NCI-H2196 (cell line): ENCODE data around the gene FUOM.
"Not testable (repeated sequence)": the region's sequence is repeated elsewhere in the genome, so short reads cannot be mapped to it uniquely, and the experiment has no call there.

Source experiments
- DNase-seq: peaks from one replicate; lab custom pipeline; 2025; ENCODE audit not compliant: unreplicated experiment; lab: John Stamatoyannopoulos, UW

Gene FUOM

GRCh38 chr10:133335246-133336117, 22.3 kb downstream of the FUOM start:
- peak; percentile 5 for DNase-seq

DNA sequence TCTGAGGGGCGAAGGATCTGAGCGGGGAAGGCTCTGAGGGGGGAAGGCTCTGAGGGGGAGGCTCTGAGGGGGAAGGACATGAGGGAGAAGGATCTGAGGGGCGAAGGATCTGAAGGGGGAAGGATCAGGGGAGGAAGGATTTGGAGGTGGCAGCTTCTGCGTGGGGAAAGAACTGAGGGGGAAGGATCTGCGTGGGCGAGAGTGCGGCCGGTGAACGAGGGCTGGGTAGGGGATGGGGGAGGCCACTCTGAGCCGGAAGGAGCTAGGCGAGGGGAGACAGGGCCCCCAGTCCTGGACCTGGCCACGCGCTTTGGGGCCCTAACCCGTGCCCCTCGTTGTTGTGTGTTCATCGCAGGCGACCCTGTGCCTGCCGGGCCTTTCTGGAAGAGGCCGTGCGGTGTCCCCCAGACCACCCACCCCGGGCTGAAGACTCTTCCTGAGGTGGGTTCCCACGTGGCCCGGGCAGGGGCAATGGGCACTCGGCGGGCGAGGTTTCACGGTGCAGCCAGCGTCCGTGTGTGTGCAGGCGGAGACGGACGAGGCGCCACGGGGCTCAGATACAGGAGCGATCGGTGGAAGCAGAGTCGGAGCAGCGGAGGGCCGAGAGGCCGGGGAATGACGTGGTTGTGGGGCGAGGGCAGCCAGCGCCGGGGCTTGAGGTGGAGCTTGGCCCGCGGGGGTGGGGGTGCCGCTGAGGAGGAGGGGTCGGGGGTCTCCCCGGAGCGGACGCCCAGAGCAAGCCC, 23.1 kb downstream of the FUOM start:
- no peak for DNase-seq

DNA sequence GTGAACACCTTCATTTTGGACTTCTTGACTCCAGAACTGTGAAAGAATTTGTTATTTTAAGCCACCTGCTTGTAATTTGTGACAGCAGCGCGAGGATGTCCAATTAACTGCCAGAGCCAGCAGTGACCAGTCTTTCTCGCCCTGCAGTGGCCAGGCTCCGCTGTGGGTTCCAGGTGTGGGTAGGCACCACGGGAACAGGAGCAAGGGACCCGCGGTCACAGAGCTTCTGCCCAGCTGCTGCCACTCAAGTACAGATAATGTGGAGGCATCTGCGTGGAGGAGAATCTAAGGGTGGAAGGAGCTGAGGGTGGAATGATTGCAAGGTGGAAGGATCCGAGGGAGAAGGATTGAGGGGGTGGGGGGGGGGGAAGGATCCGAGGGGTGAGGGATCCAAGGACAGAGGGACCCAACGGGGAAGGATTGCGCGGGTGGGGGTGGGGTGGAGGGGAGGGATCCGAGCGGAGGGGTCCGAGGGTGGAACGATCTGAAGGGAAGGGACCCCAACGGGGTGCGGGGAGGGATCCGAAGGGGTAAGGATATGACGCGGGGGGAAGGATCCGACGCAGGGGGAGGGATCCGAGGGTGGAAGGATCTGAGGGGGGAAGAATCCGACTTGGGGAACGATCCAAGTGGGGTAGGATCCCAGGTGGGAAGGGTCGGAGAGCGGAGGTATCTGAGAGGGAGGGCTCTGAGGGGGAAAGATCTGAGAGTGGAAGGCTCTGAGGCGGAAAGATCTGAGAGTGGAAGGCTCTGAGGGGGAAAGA, 24.7 kb downstream of the FUOM start:
- no peak for DNase-seq

DNA sequence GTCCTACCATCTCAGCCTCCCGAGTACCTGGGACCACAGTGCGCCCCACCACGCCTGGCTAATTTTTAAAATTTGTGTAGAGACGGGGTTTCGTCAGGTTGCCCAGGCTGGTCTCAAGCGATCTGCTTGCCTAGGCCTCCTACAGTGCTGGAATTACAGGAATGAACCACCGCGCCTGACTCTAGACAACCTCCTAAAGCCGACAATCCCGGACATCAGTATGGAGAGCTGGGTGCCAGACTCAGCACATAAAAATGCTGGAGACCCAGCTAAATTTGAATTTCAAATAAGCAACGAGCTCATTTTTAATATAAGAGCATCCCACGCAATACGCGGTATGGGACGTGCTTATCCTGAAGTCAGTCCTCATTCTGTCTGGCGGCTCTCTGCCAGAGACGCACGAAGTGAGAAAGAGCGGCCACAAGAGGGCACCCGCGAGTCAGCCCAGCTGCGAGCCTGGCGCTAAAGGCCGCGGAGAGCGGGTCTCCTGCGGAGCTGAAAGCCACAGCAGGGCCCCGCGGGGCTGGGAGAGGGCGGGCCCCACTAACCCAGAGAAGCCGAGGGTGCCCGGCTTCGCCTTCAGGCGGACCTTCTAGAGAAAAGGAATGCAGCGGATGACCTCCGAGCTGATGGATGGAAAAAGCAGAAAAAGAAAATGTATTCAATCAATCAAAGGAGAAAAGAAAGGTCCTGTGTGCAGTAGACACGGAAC, 28.2 kb downstream of the FUOM start:
- peak; percentile 74 for DNase-seq

- no peak for DNase-seq
Observed at GRCh38 chr10:133328358-133329343, 29.2 kb downstream of the FUOM start.

DNA sequence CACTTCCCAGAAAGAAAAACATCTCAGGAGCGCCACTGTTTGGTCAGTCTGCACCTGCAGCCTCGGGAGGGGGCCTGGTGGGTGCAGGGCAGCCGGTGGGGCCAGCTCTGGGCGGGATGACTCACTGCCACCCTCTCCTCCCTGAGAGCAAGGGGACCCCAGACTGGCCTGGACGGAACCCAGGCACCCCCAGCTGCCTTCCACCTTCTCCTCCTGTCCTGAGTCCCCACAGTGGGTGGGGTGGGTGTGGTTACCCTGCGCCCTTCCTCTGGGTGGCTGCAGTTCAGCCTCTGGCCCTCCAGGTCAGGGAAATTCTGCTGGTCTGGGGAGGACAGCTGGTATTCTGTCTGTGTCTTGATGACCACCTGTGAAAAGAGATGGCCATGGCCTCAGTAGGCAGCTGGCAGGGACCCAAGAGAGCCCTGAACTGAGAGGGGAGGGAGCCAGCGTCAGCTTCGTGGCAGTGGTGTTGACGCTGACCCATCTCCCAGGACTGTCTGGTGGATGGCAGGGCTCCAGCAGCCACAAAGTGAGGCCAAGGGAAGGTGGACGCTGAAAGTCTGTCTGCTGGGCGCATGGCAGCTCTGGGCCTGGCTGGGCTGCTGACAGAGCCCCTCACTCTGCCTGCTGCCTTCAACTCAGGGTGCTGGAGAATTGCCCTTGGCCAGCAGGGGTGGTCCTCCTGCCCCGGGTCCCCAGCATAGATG, 30.0 kb downstream of the FUOM start:
- peak; percentile 34 for DNase-seq

GRCh38 chr10:133326745-133327650, 30.8 kb downstream of the FUOM start:
- DNase-seq = peak; percentile 34

DNA sequence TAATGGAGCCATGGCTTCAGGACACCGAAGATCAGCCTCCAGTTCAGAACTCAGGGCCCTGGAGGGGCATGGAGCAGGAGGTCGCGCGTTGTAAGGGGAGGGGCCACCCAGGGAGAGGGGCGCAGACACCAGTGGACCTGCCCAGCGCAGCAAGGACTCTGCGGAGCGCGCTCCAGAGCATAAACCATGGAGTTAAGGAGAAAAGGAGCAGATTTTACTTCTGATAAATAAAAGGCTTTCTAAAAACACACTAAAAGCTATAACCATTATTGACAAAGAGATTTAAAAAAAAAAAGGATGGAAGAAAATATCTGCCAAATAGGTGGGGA, 31.6 kb downstream of the FUOM start:
- DNase-seq = no peak

DNA sequence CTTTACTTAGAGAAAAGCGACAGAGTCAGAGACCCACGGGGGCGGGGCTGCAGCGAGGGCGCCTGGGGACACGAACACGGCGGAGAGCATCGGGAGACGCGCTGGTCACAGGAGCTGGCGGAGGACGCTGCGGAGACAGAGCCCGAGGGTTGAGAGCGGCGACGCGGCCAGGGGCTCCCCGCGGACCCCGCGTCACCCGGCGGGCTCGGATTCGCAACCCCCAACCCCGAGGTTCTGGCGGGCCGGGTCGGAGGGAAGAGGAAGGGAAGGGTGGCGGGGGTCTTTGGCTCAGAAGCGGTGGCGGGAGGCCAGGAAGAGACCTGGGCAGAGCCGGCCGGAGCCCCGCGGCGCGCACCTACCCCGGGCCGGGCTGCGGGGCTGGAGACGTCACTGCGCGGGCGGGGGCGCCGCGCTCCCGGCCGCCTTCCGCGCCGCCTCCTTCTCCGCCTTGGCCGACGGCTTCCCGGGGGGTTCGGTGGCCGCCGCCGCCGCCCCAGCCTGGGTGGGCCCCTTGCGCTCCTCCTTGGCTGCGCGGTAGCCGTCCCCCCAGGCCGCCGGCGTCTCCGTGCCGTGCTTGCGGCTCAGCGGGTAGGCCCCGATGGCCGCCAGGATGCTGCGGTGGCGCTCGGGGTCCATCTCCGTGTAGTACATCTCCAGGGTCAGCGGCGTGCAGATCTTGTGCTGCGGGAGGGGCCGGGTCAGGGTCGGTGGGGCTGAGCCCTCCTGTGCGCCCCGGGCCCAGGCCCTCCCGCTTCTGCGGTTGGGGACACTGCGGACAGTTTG, 32.2 kb downstream of the FUOM start:
- peak; percentile 3 for DNase-seq

GRCh38 chr10:133324857-133325260, 33.0 kb downstream of the FUOM start:
- DNase-seq = no peak

DNA sequence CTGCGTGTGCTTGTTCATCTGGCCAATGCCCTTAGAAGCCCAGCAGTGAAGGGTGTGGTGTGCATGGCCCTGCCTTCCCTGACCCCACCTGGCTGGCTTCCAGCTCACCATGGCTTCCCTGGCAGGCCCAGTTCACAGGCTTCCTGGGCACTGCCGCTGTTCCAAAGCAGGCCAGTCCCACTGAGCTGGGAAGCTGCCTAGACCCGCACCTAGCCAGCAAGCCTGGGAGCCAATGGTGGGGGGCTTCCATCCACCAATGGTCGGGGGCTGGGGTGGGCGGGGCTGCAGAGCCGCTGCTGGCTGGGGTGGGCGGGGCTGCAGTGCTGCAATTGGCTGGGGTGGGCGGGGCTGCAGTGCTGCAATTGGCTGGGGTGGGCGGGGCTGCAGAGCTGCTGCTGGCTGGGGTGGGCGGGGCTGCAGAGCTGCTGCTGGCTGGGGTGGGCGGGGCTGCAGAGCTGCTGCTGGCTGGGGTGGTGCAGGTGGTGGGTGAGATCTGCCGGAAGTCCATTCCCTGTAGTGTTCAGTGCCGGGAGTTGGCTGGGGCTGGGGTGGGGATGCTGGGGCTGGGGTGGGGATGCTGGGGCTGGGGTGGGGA, 33.5 kb downstream of the FUOM start:
- DNase-seq = peak; percentile 69

DNA sequence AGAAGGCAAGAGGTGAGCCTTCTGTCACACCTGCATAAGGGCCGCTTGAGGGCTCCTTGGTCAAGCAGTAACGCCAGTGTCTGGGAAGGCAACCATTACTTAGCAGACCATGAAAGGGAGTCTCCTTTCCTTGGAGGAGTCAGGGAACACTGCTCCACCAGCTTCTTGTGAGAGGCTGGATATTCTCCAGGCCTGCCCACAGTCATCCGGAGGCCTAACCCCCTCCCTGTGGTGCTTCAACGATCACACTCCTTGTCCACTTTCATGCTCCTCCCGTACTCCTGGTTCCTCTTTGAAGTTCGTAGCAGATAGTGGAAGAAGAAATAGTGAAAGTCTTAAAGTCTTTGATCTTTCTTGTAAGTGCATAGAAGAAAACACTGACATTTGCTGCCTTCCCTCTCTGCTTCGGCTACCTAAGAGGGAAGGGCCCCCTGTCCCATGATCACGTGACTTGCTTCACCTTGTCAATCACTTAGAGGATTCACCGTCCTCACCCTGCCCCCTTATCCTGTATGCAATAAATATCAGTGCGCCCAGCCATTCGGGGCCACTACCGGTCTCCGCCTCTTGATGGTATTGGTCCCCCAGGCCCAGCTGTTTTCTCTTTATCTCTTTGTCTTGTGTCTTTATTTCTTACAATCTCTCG, 35.6 kb downstream of the FUOM start:
- not testable (repeated sequence) for DNase-seq

- DNase-seq = not testable (repeated sequence)
Observed at GRCh38 chr10:133320852-133321422, 36.9 kb downstream of the FUOM start.

GRCh38 chr10:133318494-133319127, 39.2 kb downstream of the FUOM start:
- peak; percentile 64 for DNase-seq

DNA sequence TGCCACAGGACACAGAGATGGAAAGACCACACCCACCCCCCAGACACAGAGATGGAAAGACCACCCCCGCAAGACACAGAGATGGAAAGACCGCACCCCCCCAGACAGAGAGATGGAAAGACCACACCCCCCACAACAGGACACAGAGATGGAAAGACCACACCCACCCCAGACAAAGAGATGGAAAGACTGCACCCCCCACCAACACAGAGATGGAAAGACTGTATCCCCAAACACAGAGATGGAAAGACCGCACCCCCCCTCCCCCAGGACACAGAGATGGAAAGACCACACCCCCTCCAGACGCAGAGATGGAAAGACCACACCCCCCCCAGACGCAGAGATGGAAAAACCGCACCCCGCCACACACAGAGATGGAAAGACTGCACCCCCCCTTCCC, 41.1 kb downstream of the FUOM start:
- no peak for DNase-seq

- DNase-seq = no peak
Observed at GRCh38 chr10:133316266-133316665, 41.6 kb downstream of the FUOM start.
